HCEC 1CT (cell line): Measurements from ENCODE around the gene GHRHR.

ENCODE experiments used
- DNase-seq: peaks from one replicate; pipeline ENCODE4 v3.0.0-alpha.2; 2017

Gene GHRHR

DNA sequence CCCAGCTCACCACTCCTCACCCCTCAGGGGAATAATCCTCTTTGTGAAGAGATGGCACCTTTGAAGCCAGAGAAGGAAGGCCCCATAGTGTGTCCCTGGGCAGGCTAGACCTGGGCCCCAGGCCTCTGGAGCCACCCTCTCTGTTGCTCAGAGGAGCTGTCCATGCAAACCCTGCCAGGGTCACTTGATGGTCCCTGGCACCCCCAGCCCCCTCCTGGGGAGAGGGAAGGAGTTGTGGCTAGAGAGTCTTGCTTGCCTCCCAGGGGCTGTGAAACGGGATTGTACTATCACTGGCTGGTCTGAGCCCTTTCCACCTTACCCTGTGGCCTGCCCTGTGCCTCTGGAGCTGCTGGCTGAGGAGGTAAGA, 5.8 kb downstream of the GHRHR start:
- no peak for DNase-seq

DNA sequence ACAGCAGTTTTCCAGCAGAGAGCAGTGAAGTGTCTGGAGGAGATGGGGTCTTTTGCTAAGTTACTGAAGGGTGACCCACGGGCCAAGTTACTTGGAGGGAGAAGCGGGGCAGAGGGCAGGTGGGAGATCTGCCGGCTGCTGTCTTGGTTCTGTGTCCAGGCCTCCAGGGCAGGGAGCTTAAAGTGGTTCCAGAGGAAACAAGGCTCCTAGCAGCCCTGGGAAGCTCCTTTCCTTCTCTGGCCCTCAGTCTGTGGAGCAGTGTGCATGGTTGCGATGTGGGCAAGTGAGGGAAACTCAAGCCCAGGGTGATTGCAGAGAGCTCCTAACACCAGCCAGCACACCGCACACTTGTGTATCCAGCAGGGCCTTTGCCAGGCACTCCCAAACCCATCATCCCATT, 6.3 kb downstream of the GHRHR start:
- DNase-seq = no peak

DNA sequence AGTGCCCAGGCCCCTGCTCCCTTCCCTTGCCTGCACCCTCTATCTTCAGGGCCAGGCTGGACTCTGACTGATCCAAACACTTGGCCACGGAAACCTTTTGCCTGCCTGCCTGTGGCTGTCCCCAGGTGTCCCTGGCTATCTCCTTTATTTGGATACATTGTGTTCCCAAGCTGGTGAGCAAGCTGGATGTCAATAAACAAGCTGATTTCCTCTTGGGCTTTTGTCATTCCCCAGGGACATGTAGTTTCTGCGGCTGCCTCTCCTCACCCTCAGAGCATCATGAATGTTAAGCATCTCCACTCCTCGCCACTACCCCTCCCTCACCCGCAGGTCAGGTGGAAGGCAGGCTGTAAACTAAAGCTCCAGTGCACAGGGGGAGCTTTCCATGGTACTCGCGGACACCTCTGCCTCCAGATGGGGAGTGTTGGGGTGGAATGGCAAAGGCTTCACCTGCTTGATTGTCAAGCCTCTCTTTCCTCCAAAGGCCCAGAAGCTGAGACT, 6.9 kb downstream of the GHRHR start:
- no peak for DNase-seq

DNA sequence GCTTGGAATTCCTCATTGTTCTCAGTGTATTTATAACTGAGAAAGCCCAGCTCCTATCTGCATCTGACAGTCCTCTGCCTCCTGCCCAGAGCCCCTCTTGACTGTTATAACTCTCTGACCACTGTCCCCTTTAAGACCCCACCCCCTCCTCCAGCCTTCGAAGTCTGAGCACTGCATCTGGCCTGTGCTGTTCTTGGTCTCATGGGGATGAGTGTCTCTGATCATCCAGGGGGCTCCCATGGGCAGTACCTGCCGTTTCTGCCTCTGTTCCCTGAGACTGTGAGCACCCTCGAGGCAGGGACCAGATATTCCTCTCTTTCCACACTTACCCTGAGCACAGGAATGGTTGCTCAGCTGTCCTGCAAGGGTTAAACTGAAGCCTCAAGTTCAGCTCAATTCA, 7.7 kb downstream of the GHRHR start:
- DNase-seq = no peak

DNA sequence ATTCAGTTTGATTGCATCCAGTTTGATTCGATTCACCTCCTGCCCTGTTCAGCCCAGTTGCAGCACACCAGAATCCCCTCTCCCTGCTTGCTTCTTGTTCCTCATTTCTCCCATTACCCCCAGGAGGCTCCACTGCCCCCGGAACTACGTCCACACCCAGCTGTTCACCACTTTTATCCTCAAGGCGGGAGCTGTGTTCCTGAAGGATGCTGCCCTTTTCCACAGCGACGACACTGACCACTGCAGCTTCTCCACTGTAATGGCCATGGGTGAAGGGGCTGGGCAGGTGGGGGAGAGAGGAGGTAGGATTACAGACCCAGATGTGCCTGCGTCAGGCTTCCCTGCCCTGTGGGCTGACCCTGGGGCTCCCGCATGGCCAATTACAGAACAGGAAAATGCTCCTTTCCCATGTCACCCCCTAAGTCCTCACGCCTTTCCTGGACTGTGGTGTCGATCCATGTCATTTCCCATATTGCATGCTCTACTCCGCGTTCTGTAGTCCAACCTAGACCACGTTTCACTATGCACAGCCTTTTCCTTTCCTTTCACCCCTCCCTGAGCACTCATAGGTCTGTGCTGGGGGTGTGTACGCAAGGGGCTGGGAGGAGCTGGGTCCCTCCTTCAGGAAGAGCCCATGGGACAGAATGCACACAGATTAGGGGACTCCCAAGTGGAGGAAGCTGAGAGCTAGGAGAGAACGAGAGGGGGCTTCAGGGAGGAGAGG, 8.2 kb downstream of the GHRHR start:
- DNase-seq = no peak

DNA sequence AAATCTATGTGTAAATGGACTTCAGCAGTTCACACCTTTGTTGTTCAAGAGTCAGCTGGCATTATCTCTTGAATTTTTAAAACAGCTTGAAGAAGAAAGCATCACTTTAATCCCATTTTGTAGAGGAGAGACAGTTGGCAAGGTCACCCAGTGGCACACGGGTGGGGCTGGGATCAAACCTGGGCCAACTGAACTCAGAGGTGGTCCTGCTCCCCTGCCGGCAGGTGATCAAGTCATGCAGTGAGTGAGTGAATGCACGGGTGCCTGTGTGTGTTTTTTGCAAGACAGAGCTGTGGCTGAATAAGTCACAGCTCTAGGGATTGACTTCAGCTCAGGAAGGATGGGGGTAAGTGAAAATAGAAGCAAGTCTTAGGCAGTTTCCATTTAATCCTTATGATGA, 9.5 kb downstream of the GHRHR start:
- no peak for DNase-seq

DNA sequence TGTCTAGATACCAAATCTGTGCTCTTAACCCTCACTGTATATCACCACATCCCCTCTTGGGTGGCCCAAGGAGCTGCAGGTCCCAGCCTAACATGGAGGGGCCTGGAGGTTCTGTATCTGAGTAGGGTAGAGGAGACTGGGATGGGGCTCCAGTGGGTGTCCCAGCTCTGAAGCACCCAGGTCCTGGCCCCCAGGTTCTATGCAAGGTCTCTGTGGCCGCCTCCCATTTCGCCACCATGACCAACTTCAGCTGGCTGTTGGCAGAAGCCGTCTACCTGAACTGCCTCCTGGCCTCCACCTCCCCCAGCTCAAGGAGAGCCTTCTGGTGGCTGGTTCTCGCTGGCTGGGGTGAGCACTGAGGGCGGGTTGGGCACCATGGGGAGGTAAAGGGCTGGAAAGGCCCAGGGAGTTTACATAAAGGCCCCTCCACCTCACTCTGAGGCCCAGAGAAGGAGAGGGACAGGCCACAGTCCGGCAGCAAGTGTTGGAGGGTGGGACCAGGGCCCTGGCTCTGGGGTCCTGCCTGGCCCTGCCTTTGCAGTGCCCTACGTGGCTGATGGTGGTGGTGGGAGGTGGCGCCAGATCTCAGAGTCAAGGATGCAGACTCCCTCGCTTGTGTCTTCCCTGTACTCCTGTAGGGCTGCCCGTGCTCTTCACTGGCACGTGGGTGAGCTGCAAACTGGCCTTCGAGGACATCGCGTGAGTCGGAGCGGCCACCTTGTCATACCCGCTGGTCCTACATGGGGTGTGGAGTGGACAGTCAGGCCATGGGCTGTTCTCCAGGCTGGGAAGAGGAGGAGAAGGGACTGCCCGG, 10.2 kb downstream of the GHRHR start:
- no peak for DNase-seq

DNA sequence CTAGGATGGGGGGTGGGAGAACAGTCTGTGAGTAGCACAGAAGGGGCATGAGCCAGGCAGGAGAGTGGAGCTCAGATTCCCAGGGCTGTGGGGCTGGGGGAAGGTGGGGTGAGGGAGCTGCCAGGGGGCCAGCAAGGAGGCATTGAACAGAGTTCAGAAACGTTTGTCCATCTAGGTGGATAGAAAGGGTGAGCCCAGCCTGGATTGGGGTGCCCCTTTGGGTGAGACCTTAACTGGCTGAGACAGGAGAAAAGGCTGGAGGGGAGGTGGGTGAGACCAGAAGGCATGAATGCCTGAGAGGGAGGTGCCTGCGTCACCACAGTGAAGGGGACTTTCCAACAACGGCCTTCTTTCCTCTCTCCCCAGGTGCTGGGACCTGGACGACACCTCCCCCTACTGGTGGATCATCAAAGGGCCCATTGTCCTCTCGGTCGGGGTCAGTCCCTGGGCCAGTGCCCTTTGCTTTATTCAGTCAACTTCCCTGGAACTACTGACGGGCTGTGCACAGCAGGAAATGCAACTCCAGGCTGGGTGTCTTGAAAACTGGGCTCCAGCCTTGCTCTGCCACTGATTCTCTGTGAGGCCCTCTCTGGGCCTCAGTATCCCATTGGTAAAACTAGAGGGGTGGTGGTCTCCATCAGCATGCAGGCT, 11.0 kb downstream of the GHRHR start:
- no peak for DNase-seq

DNA sequence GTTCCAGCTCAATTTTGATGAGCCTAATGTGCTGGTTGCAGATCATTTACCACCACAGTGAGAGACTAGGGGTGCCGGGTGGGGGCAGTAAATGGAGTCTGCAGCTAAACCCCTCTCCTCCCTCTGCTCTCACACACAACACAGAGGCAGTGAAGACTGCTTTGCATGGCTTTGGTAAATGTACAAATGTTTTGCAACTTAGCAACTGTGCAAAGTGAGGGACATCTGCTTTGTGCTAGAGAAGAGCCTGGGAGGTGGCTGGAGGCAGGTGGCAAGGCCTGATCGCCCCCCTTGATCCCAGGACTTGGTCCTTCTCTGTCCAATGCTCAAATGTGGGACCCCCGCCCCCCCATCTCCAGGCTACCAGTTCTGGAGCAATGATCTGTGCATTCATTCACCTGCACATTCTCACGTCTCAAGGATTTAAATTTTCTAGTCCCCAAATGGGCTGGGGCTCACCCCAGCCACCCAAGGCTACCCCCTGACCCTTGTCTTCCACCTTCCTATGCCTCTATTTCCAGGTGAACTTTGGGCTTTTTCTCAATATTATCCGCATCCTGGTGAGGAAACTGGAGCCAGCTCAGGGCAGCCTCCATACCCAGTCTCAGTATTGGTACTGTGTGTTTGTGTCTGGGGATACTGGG, 11.6 kb downstream of the GHRHR start:
- no peak for DNase-seq

DNA sequence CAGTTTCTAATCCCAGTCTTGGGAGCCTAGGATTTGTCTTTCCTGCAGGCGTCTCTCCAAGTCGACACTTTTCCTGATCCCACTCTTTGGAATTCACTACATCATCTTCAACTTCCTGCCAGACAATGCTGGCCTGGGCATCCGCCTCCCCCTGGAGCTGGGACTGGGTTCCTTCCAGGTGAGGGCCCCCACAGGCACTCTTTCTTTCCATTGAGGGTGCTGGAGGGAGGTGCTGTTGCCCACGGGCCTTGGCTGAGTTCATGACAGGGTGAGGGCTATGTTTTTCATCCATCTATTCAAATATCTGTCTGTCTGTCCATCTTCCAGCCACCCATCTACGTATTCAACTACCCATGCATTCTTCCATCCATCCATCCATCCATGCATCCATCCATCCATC, 12.6 kb downstream of the GHRHR start:
- no peak for DNase-seq

DNA sequence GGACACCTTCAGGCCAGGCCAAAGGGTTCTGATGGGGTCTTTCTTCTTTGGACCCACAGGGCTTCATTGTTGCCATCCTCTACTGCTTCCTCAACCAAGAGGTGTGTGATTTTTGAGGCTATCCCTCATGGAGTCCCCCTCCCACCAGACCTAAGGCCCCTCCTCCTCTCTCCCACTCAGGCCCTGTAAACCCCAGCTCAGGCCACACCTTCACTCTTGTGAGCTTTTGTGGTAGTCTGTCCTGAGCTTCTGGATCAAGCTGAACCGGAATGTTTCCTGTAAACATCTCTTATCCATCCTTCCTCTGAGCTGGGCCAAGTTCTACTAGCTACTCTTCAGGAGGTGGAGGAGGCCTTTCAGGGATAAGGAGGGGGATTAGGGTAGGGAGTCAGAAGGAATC, 13.5 kb downstream of the GHRHR start:
- DNase-seq = no peak

DNA sequence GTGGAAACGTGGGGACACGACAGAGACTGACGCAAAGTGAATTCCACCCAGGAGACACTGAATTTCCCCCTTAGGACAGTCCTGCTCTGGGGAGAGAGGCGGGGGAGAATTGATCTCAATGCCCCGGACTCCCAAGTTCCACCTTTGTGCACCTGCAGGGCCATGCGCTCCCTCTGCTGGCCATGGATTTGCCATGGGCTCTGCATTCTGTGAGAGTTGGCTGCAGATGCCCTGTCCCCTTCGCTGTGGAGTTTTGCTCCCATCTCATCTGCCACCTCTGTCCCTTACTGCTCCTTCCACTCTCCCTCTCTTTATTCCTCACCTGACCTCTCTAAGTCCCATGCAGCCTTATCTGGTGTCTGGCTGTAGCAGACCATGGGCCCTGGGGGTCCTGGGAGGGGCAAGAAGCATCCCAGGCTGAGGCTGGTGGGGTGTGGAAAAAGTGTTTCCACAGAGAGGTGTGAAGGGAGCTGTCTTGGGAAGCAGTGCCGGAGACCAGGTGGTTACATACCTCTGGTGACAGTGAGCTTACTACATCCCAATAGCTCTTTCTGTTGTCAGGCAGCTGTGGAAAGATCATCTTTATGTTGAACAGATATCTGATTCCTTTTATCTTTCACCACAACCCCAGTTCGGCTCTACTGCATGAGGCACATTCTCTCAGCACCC, 14.3 kb downstream of the GHRHR start:
- no peak for DNase-seq

DNA sequence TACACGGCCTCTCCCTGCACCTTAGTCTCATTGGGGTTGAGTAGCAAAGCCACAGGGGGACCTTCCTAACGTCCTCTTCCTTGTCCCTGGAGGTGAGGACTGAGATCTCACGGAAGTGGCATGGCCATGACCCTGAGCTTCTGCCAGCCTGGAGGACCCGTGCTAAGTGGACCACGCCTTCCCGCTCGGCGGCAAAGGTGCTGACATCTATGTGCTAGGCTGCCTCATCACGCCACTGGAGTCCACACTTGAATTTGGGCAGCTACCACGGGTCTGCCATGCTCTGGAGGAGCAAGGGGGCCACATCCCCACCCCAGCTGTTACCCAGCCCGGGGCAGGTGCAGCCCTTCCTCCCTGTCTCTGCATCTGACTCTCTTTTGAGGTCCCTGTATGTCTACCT, 15.3 kb downstream of the GHRHR start:
- DNase-seq = no peak

DNA sequence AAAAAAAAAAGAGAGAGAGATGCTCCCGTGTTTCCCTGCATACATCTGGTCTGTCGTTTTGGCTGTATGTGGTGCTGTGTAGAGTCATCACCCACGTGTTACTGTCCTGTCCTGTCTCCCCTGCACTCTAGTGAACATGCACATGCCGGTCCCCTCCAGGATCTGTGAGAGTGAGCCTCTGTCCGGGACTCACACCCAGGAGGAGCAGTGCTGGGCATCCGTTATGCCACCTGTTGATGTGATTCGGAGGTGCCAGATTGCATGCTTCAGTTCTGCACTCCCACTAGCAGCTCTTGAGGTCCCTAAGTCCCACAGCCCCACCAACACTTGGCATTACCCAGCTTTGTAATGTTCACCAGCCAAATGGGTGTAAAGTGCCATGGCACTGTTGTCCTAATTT, 16.4 kb downstream of the GHRHR start:
- no peak for DNase-seq

DNA sequence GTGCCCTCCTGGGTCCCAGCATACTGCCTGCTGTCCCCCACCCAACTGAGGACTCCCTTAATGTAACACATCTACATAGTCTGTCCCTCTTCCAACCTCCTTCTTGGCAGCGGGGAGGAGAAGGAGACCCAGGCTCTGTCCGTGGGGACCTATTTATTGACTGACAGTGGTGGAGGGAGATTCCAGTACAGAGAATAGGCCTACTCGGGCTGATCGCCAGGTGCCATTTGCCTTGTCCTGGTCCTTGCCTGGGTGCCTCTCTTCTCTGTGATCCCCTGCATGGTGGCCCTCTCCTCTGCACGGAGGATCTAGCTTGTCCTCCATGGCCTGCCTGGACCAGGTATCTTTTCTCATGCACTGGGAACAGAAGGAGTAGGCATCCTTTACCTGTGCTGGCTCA, 17.0 kb downstream of the GHRHR start:
- DNase-seq = no peak

DNA sequence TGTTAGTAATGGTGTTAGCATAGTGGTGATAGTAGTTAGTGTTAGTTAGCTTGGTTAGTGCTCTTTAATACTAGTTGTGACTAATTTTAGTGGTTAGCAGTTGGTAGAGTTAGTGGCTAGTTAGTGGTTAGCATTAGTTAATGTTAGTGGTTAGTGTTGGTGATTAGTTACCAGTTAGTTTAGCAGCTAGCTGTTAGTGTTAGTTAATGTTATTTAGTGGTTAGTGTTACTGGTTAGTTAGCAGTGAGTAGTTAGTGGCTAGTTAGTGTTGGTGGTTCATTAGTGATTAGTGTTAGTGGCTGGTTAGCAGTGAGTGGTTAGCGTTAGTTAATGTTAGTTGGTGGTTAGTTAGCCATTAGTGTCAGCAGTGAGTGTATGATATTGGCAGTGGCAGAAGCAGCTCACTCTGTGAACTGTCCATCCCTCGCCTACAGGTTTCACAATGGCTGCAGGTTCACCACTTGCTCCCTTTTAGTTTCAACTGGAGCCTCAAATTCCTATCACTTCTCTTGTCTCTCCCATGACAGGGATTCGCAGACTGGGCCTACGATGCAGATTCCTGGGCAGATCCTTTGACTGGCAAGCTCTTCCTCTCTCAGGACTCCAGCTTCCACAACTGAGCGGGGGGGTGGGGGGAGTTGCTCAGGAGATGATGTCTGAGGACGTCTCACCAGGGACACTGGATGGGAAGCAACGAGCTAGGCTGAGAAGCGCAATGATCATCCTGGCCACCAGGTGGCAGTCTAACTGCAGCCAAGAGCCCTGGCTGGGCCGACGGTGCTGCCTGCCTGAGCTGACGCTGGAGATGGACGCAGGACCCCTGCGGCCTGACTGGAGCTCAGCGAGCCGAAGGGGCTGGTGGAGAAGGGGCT, 19.5 kb downstream of the GHRHR start:
- DNase-seq = peak; percentile 37

DNA sequence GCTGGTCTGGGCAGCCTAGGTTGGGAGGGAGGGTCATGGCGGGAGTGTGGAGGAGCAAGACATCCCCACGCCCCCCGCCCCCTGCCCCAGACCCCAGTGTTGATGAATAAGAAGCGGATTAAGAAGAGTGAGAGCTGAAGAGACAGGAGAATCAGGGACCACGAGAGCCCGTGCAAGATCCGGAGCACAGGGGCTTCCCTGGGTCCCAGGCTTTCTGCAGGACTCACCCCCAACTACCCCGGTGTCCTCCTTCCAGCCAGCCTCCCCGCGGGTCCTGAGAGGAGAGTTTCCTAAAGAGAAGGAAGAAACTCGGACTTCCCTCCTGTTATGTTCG, 20.1 kb downstream of the GHRHR start:
- DNase-seq = no peak

DNA sequence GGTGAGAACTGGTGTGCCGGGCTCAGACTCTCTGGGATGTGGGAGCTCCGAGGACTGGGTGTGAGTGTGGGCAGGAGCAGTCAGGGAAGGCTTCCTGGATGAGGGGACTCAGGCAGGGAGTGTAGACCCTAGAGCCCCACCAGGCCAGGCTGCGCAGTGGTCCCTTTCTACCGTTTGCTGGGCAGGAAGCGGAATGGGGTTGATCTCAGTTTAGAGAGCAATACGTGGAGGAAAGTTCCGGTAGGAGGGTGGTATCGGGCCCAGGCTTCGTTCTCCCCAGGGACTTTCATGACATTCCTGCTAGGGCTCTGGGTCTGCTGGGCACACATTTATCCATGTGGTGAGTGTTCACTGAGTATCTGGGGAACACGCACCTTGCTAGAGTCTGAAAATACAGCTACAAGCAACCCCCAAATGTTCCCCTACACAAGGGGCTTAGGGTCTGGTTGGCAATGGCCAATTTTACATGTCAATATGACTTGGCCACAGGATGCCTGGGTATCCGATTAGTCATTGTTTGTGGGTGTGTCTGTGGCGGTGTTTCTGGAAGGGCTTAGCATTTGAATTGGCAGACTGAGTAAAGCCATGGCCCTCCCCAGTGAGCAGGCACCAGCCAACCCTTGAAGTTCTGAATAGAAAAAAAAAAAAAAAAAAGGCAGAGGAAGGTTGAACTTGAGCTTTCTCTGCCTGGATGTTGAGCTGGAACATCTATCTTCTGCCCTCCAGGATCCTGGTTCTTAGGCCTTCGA, 20.8 kb downstream of the GHRHR start:
- DNase-seq = peak; percentile 18

DNA sequence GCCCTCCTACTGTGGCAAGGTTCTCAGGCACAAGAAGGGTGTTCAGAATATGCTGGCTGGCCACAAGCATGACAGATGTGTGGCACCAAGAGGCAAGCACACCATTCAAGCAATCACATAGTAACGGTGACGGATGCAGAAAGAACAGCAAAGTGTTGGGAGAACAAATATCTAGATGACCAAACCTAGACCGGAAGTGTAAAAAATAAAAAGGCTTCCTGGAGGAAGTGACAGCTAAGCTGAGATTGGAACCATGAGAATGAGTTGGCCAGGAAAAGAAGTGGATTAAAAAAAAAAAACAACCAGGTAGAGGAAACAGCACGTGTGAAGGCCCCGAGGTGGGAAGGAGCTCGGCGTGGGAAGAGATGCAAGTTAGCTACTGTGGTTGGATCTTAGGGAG, 22.0 kb downstream of the GHRHR start:
- DNase-seq = no peak

DNA sequence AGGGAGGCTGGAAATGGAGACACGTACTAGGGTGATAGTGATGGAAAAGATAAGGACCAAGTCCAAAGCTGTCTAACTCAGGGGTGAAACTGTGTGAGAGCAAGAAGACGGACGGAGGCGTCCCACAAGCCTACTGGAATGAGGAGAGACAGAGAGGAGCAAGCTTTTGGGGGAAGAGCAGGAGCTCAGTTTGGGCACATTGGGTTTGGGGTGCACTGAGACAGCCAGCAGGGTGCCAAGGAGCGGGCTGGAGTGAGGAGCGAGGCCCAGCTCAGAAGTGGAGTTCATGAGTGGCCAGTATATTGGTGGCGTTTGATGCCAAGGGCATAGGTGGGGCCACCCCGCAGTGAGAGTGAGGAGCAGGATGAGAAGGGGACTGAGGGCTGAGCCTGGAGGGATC, 22.6 kb downstream of the GHRHR start:
- DNase-seq = no peak

DNA sequence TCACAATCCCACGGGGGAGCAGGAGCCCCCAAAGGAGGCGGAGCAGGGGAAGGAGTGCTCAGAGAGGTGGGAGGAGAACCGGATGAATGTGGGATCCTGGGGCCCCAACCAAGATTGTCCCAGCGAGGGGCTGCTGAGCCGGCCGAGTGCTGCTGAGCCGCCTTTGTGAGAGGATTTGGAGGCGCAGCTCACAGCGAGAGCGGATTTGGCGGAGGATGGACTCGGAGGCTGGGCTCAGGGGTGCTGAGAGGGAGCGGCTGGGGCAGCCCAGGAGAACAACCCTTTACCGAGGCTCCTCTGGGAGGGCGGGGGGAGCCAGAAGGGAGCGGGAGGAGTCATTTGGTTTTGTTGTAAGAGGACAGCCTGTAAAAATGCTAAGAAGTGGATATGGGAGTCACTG, 23.0 kb downstream of the GHRHR start:
- DNase-seq = no peak
